A549 (cell line): ENCODE results near the gene PGAP1.

Experiments used
- BHLHE40 ChIP-seq: IDR thresholded peaks from 2 replicates; pipeline ENCODE4 v1.6.1; 2012; ENCODE audit warnings: low read depth, low read length, inconsistent platforms
- FOXS1 ChIP-seq: fragments of 250-450 bp; sonication (Bioruptor Pico); IDR thresholded peaks from 2 replicates; pipeline ENCODE4 v1.5.0; 2020; ENCODE audit warnings: mild to moderate bottlenecking, moderate library complexity
- JUN ChIP-seq, 2 experiments: fragments of >200 bp; sonication (Bioruptor Twin); formaldehyde crosslinking; IDR thresholded peaks; 2 replicates in 1 of 2; 3 replicates in 1 of 2; pipeline ENCODE4 v1.6.1; 2016 to 2017
- POLR2A ChIP-seq: IDR thresholded peaks from 2 replicates; pipeline ENCODE4 v1.6.1; 2012; ENCODE audit warnings: mild to moderate bottlenecking, low read length
- POLR2AphosphoS2 ChIP-seq: conservative IDR thresholded peaks from 2 replicates; pipeline ENCODE4 v1.6.1; 2012; ENCODE audit warnings: low read length, improper control_type of control experiment, inconsistent platforms
- ZSCAN20 ChIP-seq: fragments of 250-450 bp; sonication (Bioruptor Pico); IDR thresholded peaks from 2 replicates; pipeline ENCODE4 v1.8.0; 2022; ENCODE audit warnings: mild to moderate bottlenecking, moderate library complexity
- TF ChIP-seq, protein P1 (sequence below): fragments of >200 bp; sonication (Bioruptor Twin); formaldehyde crosslinking; IDR thresholded peaks from 3 replicates; pipeline ENCODE4 v1.5.1; 2016
- TF ChIP-seq, protein P2 (sequence below): fragments of 450-650 bp; IDR thresholded peaks from 2 replicates; pipeline ENCODE4 v1.6.1; 2014; ENCODE audit warnings: antibody characterized with exemption
- TF ChIP-seq, protein P3 (sequence below): IDR thresholded peaks from 2 replicates; pipeline ENCODE4 v1.6.1; 2012

DNA sequence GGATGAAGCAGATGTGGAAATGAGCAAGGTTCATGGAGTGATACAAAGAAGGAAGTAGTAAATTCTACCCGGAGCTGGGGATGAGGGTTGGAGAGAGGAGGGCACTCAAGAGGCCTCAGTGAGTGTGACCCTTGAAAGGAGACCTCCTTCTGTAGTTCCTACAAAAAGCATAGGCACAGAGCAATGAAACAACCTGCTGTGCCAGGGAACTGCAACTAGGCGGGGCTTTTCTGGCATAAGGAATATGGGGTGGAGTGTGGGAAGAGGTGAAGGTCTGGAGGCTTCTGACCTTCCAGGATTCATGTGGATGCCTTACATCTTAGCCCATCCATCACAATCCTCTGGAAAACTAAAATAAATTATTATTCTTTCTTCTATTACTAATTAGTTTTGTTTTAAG is 25.5 kb upstream of the PGAP1 start:
- TF ChIP-seq, protein P1, sequence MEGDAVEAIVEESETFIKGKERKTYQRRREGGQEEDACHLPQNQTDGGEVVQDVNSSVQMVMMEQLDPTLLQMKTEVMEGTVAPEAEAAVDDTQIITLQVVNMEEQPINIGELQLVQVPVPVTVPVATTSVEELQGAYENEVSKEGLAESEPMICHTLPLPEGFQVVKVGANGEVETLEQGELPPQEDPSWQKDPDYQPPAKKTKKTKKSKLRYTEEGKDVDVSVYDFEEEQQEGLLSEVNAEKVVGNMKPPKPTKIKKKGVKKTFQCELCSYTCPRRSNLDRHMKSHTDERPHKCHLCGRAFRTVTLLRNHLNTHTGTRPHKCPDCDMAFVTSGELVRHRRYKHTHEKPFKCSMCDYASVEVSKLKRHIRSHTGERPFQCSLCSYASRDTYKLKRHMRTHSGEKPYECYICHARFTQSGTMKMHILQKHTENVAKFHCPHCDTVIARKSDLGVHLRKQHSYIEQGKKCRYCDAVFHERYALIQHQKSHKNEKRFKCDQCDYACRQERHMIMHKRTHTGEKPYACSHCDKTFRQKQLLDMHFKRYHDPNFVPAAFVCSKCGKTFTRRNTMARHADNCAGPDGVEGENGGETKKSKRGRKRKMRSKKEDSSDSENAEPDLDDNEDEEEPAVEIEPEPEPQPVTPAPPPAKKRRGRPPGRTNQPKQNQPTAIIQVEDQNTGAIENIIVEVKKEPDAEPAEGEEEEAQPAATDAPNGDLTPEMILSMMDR: no peak
- TF ChIP-seq, protein P2, sequence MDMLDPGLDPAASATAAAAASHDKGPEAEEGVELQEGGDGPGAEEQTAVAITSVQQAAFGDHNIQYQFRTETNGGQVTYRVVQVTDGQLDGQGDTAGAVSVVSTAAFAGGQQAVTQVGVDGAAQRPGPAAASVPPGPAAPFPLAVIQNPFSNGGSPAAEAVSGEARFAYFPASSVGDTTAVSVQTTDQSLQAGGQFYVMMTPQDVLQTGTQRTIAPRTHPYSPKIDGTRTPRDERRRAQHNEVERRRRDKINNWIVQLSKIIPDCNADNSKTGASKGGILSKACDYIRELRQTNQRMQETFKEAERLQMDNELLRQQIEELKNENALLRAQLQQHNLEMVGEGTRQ: no peak
- TF ChIP-seq, protein P3, sequence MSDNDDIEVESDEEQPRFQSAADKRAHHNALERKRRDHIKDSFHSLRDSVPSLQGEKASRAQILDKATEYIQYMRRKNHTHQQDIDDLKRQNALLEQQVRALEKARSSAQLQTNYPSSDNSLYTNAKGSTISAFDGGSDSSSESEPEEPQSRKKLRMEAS: no peak
- no peak for TF ChIP-seq POLR2AphosphoS2
- no peak for TF ChIP-seq ZSCAN20 (CRISPR knock-in tag)
- TF ChIP-seq BHLHE40: no peak
- no peak for TF ChIP-seq POLR2A
- no peak for TF ChIP-seq FOXS1 (CRISPR knock-in tag)
- TF ChIP-seq JUN (IDR thresholded peaks at IDR 0.05): no peak
